GM19239 (cell line): ENCODE data around the gene MMP27.

Experiments used
- DNase-seq: peaks from one replicate; pipeline ENCODE4 v3.0.0; 2011; ENCODE audit warnings: low spot score; ENCODE audit not compliant: insufficient read length
- FAIRE-seq: peaks from 2 replicates; lab custom pipeline; 2011; peaks lifted over from hg19 to GRCh38; lab: Jason Lieb, UNC

MMP27 gene

DNA sequence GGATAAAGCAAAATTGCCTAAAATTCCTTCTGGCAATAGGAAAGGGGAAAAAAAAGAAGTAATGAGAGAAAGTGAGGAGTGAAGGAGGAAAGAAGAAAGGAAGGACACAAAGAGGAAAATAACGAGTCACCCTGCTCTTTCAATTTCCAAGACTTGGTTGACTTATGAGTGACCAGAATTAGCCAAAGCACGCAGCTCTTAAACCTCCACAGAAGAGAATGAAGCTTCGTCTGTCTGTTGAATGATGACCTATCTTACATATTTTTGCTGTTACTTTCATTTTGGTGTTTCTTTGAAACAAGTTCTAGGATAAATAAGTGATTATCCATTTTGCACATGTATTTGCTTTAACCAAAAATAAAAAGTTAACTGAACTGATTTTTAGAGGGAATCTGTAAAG, 728 bp downstream of the MMP27 start:
- FAIRE-seq (no peak), DNase-seq (no peak)

DNA sequence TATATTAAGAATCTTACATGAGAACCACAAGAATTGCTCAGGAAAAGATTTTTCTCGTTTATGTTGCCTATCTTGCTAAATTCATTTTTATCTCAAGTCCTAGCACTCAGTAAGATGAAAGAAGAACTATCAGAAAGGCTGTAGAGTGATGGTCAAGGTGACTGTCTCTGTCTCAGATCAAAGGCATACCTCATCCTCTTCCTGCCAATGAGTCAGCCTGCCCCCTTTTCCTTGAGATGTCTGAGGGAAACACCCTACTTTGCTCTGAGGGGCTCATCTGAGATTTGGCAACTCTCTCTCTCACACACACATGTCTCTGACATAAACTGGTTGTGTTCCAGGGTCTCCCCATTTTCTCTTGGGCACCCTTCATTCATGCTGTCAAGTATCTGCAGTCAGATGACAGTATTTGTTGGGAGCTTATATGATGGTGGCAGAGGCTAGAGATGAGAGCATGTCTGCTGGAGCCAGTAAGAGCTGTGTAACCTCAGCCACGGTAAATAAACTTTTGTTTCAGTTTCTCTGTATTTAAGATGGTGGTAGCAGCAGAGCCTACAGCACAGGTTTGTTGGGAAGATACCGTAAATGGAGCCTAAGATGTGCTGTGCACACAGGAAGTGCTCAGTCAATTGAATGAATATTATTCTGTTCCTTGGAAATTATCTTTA, 1.6 kb downstream of the MMP27 start:
- DNase-seq: no peak
- FAIRE-seq: no peak

DNA sequence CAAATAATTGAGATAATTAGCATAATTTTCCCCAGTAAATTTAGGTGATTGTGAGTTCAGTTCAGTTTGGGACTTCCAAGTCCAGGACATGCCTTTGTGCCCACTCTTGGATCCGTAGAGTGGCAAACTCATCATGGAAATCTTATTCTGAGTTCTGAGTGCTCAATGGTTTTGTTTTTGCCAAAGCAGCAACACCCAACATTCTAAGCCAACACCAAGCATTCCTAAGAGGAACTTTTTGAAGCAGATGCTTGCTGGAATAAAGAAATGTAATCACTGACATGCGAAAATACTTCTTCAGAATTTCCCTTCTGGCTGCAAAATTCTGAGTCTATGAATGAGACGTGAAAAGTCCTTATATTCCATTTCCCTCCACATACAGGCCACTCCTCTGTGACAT, 10.4 kb downstream of the MMP27 start:
- FAIRE-seq: no peak
- no peak for DNase-seq

DNA sequence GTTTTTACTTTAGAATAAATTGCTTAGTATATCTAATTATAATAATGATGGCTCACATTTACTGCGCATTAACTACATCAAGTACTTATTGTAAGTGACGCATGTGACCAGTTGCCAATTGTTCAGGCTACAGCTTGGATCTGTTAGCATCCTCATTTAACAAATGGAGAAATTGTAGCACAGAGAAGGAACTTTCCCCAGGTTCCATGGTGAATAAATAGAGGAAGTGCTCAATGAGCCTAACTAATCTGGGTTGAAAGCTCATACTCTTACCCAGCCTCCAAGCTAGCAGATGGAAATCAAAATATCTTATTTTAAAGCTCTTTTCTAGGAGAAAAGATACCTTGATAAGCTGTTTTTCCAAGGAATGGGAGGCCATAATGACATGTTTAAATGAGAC, 19.8 kb downstream of the MMP27 start:
- FAIRE-seq: no peak
- no peak for DNase-seq

DNA sequence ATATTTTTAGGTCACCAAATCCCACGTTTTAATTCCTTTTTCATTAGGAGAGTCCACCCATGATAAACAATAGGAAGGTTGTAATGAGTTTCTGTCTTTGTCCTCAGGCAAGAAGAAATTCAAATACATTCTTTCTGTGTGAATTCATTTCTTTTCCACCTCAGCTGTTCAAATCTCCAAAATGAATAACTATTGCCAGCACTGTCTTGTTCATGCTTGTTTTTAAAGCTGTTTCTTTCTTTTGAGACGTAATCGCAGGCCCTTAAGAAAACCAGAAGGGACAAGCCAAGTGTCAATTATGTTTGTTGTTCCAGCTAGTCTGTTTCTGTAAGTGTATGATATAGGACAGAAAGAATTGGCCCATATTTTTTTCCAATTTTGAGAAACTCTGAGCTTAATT, 20.2 kb downstream of the MMP27 start:
- DNase-seq (no peak), FAIRE-seq (no peak)

DNA sequence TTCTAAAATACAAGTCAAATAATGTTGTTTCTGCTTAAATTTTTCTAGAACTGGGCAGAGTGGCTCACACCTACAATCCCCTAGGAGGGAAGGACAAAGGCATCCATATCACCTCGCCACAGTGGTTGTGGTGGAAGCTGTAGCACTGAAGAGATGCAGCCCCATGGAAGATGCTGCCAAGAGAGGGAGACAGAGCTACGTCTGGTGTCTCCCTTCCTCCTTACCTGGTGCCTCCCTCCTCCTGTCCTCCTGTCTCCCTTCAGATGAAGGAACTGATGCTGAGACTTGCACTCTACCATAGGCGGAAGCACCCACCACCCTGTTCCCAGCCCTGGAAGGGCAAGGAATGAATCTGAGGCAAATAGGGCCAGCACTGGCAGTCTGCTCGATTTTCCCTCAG, 22.3 kb downstream of the MMP27 start:
- FAIRE-seq (no peak), DNase-seq (no peak)

DNA sequence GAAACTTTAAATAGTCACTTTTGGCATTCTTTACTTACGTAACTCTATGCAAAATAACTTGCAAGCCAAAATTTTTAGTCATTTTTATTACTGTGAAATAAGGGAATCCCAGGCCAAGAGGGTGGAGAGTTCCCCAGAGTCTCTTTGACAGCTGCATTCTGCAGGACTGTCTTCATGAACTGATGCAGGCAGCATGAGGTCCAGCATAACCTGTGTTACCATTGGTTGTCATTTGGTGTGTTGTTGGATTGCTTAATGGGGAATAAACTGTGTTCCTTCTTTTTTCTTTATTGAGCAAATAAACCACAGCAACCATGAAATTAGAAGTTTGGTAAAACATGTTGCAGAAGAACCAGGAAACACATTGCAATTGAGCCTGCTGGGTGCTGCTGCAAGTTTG, 24.6 kb downstream of the MMP27 start:
- no peak for FAIRE-seq
- DNase-seq: no peak

DNA sequence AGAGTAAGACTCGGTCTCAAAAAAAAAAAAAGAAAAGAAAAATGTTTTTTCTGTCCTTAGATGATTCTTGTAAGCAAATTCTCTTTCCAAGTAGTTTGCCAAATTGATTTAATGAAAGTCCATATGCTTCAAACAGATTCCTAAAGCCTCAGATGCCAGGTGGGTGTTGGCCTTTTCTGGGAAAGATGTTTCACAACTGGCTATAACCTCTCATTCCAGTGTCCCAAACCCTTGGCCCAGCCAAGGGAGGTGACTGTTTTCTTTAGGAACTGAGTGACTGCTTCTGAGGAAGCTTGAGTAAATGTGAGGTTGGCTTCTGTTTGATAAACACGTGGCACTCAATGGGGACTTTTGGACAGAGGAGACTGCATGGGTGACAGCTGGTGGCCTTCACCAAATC, 27.5 kb downstream of the MMP27 start:
- FAIRE-seq (no peak), DNase-seq (no peak)

DNA sequence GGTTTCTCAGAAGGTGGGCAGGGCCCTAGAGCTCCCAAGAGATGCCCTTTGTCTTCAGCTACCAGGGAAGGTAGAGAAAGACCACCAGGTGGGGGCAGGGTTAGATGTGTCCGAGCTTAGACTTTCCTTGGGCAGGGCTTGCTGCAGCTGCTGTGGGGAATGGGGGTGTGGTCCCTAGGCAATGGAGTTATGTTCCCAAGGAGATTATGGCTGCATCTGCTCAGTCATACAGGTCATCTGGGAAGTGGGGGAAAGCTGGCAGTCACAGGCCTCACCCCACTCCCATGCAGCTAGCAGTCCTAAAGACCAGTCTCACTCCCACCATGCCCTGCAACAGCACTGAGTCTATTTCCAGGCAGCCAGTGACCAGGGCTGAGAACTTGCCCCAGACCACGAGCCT, 29.5 kb downstream of the MMP27 start:
- DNase-seq: no peak
- FAIRE-seq: no peak

DNA sequence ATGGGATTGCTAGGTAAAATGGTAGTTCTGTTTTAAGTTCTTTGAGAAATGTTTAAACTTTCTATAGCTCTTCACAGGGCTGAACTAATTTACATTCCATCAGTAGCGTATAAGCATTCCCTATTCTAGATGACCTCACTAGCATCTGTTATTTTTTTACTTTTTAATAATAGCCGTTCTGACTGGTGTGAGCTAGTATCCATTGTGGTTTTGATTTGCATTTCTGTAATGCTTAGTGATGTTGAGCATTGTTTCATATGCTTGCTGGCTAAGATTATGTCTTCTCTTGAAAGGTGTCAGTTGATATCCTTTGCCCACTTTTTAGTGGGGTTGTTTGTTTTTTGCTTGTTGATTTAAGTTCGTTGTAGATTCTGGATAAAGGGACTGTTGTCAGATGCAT, 35.9 kb downstream of the MMP27 start:
- DNase-seq (no peak), FAIRE-seq (no peak)

DNA sequence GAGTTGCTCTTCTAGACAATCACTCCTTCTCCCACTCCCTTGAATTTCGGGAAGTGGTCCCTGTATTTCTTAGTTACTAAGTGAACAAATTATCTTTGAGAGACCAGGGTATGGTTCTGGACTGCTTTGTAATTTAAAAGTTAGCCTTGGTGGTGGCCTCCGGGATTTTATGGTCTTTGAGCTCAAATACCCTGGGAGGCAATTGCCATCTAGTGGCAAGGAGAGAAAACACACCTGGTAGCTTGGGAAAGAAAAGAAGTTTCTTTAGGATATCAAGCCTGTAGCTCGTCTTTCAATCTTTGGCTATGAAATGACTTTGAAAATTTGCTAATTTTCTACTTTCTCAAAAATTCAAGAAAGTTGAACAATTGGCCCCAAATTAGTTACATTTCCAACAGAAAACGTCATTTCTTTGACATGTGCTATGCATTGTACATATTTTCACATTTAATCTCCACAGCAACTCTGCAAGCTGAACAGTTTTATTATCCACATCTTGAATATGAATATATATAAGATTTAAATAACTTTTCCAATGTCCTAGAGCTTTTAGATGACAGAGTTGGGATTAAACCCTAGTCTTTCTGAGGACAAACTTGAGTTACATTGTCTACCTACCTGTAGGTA, 39.1 kb downstream of the MMP27 start:
- FAIRE-seq: peak; percentile 78
- peak; percentile 14 for DNase-seq

DNA sequence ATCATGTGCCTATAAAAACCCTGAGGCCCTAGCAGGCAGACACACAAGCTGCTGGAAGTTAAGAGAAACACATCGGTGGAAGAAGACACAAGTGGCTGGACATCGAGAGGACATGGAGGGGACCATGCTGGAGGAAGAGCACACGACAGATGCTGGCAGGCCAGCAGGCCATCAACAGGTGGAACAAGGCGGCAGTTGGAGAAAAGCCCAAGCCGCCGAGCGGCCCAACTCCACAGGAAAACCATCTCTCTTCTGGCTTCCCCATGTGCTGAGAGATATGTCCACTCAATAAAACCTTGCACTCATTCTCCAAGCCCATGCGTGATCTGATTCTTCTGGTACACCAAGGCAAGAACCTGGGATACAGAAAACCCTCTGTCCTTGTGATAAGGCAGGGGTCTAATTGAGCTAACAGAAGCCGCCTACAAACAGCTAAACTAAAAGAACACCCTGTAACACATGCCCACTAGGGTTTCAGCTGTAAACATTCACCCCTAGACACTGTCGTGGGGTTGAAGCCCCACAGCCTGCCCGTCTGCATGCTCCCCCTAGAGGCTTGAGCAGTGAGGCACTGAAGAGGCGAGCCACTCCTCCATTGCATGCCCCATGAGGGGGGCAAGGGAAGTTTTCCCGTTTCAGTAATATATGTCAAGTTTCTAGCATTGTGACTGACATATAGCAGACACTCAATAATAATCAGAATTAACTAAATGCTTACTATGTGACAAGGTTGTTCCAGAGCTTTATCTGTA, 41.4 kb downstream of the MMP27 start:
- DNase-seq (no peak), FAIRE-seq (no peak)

DNA sequence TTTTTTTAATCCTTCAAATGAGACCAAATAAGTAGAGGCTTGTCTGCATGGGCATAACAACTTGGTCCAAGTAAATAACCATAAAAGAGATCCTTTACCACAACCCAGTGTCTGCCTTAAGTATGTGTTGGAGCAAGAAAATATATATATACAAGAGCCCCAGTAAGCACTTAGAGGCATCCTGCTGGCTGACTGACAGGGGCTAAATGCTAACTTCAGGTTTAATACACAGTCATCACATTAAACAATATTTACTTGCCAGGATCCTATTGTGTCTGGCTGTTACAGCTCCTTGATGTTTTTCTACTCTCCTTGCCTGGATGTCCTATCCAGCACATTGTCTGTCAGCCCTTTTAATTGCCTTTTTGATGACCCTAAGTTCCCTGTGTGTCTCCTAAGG, 43.0 kb downstream of the MMP27 start:
- no peak for DNase-seq

DNA sequence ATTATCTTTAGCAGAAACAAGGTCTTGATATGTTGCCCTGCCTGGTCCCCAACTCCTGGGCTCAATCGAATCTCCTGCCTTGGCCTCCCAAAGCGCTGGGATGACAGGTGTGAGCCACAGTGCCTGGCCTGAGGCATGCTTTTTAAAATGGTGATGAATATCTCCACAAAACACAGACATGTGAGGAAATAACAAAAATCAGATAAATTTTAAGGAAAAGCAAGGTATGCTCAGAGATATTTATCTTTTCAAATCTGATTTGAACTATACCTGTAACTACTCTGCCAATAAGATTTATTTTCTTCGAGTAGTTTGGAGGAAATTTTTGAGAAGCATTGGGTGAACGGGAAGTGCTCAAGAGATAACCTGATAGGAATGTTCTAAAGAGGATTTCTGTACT, 44.5 kb downstream of the MMP27 start:
- FAIRE-seq (no peak), DNase-seq (no peak)

More for the DNA sequence above, 43.0 kb downstream of the MMP27 start:
- peak; percentile 62 for FAIRE-seq

DNA sequence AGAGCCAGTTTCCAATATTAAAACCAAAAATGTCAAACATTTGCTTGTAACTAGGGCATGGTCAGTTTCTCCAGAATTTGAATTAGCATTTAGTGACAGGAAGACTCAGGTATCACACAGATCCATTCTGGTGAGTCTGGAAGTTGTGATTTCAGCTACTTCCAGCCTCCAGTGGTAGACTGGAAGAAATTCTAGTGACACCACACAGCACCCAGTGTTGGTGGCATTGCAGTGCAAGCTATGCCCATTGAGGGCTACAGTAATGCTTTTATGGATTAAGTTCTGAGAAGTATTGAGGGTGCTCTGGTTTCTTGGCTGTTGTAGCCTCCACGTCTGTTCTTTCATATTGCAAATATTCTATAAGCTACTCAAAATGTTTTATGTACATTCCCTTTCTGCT, 49.0 kb downstream of the MMP27 start:
- no peak for FAIRE-seq
- no peak for DNase-seq

DNA sequence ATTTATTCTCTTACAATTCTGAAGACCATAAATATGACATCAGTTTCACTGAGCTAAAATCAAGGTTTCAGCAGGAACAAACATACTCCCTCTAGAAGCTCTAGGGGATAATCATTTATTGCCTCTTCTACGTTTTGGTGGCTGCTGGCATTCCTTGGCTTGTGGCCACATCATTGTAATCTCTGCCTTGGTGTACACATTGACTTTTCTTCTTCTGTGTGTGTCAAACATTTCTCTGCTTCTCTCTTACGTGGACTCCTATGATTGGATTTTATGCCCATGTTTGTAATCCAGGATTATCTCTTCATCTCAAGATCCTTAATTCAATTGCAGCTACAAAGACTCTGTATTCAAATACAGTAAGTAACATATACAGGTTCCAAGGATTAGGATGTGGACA, 50.0 kb downstream of the MMP27 start:
- DNase-seq: no peak
- FAIRE-seq: no peak

DNA sequence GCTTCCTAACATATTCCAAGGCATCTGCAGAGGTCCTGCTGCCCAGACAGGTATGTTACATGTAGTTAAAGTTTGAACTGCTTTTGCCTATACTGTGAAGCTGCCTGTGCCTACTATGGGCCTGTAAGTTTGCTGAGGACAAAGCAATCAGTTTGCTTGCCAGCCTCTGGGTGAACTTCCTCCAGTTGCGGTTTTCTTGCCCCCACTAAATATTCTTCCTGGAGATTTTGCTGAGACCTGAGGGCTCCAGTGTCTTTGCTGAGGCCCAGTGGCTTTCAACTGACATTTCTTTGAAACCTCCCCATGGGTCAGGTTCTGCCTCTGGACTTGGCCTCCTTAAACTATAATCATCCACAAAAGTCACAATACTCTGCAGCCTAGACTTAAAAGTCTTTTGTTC, 50.8 kb downstream of the MMP27 start:
- FAIRE-seq (no peak), DNase-seq (no peak)

DNA sequence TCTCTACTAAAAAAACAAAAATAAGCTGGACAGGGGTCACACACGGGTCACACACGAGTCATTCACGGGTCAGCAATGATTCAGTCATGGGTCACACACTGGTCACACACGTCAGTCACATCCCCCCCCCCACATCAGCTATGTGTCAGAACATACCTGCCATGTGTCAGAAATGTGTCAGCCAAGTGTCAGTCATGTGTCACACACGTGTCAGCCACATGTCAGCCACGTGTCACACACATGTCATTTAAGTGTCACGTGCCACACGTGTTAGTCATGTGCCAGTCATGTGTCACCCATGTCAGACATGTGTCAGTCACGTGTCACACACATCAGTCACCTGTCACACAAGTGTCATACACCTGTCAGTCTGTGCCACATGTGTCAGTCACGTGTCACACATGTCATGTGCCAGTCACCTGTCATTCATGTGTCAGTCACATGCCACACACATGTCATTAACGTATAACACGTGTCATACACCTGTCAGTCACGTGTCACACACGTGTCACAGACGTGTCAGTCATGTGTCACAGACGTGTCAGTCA, 51.8 kb downstream of the MMP27 start:
- FAIRE-seq (no peak), DNase-seq (no peak)

DNA sequence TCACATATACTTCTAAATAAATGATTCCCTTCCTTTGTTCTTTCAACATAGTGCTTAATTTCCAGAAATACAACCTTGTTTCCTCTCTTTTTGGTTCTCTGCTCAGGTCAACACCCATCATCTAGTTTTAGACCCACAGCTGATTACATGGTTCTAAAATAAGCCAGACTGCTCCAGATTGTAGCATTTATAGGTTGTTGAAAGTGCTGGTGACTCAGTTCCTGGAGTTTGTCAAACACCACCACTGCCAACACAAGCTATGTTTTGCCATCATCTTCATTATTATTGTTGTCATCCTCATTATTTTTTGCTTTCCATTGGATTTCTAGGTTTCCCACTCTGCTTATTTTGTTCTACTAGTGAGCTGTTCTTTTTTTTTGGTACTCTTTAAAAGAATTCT, 58.1 kb downstream of the MMP27 start:
- no peak for FAIRE-seq
- DNase-seq: no peak

DNA sequence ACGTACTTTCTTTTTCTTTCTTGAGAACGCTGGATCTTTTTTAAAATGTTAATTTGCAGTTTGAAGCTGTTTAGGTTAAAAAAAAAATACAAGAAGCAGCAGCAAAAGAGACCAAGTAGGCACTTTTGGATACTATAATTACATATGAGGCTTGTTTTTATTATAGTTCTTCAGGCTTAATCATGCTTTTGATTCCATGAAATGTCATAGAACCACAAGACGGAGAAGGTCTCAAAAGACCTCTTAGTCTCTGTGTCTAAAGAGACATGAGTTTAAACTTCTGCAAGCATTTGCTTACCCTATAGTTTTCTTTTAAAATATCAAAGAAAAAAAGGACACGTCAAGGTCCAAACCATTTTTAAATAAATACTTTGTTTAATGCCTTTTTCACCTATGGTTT, 61.6 kb downstream of the MMP27 start:
- no peak for FAIRE-seq
- DNase-seq: no peak
